Stimulated activated CD8-positive, alpha-beta memory T cell treated with anti-CD3 and anti-CD28 coated beads, Interleukin-7, amount 100 ng/mL, for 4 hours (primary cell): ENCODE results near the gene SLC12A8.
"Not testable (repeated sequence)": the region's sequence is repeated elsewhere in the genome, so short reads cannot be mapped to it uniquely, and the experiment has no call there.

Experiments
- DNase-seq, 2 donors: peaks; one replicate each; pipeline ENCODE4 v3.0.0-alpha.2; 2020; ENCODE audit warnings: low read depth in 2 of 2

The SLC12A8 gene

GRCh38 chr3:125115640-125116039 is 96.9 kb downstream of the SLC12A8 start:
- no peak for DNase-seq

GRCh38 chr3:125112981-125113380 is 99.6 kb downstream of the SLC12A8 start:
- DNase-seq, result no peak

- no peak for DNase-seq
Observed at GRCh38 chr3:125110876-125111480, 101.6 kb downstream of the SLC12A8 start.

GRCh38 chr3:125110016-125110875 is 102.3 kb downstream of the SLC12A8 start:
- DNase-seq, result no peak

DNA sequence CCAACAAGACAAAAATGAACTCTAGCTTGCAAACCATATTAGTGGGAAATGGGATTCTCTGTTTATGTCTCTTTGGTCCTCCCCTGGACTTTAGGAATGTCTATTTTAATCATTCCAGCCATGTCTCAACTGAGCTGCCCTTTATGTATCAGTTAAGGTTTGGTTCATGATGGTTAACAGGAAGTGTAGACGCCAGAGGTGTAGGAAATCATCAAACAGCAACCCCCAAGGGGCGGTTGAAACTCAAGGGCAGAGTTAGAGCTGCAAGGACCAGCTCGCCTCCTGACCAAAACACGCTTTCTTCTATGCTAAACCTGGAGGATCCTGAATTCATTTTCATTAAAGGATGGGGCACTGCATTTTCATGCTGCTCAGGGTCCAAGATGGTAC is 103.0 kb downstream of the SLC12A8 start:
- no peak for DNase-seq

DNA sequence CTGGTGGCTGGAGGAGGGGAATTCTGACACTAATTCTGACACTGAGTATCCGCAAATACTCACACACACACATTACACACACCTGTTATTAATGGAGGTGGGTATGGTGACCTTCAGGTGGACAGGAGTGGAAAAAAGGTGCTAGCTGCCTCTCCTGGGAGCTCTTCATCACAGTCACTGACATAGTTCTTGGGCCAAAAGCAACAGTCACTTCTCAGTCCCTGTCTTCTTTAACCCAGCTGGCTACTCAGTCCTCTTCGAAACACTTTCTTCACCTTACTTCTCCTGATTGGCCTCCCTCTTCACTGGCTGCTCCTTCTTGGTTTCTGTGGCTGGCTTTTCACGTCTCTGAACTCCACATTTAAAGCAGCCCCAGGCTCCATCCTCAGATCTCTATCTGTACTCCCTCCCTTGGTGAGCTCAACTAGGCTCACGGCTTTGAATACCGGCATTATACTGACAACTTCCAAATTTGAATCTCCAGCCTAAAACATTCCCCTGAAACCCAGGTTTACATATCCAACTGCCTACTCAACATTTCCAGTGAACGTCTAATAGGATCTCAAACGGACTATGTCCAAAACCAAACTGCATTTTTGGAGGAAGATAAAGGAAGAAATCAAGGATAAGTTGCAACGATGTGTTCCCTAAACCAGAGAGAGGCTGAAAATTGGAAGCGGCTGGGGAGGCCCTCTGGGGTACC is 103.6 kb downstream of the SLC12A8 start:
- no peak for DNase-seq

- no peak for DNase-seq
Observed at GRCh38 chr3:125107861-125108567, 104.5 kb downstream of the SLC12A8 start.

DNA sequence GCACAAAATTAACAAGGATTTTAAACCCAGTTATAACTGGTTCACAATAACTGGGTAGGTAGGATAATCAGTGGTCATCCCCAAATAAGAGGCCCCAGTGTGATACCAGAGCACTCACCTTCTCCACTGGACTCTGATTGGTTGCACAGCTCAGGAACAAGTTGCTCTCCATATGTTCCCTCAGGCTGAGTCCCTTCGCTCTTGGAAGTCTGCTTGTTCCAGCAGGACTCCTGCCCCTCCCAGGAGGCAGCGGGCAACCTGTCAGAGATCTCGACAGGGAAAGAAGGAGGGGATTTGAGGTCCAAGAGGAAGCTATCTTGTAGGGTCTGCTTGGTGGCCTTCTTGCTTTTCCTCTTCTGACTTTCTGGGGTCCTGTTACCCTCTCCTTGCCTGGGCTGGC is 105.2 kb downstream of the SLC12A8 start:
- no peak for DNase-seq

DNA sequence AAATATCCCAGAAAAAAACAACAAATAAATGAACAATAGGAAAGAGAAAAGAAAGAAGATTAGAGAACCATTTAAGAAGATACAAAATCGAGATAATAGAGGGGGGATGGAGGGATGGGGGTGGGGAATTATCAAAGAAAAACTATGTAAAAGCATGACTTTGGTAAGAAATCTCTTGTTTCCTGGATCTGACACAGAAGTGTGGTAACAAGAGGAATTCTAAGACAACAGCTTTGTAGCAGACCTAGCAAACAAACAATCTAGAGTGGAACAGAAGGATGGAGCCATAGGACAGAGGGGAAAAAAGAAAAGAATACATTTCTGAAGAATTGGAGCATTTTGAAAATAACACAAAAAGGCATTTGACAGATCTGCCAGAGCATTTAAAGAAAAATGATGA is 107.4 kb downstream of the SLC12A8 start:
- DNase-seq, result no peak

DNA sequence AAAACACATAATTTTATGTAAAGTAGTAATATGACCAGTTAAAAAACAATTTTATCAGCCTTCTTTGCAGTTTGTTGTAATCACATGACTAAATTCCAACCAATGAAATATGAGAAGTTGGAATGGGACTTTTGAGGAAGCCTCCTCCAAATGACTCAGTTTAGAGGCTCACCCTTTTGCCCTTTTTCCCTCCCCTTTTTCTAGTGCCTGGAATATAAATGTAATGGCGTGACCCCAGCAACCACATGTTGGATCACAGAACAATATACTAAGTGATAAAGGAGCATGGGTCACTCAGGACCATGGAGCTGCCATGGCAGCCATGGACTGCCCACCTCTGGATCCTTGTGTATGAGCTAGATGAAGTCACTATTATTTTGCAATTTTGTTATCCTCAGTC is 107.9 kb downstream of the SLC12A8 start:
- no peak for DNase-seq

DNA sequence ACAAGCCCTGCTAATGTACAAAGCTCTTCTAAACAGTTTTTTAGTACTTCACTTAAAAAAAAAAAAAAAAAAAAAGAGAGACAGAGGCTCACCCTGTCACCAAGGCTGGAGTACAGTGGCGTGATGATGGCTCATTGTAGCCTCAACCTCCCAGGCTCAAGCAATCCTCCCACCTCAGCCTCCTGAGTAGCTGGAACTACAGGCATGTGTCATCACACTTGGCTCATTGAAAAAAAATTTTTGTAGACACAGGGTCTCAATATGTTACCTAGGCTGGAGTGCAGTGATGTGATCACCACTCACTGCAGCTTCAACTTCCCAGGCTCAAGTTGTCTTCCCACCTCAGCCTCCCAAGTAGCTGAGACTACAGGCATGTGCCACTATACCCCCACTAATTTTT is 109.1 kb downstream of the SLC12A8 start:
- no peak for DNase-seq

- DNase-seq, result no peak
Observed at GRCh38 chr3:125102470-125102869, 110.1 kb downstream of the SLC12A8 start.

DNA sequence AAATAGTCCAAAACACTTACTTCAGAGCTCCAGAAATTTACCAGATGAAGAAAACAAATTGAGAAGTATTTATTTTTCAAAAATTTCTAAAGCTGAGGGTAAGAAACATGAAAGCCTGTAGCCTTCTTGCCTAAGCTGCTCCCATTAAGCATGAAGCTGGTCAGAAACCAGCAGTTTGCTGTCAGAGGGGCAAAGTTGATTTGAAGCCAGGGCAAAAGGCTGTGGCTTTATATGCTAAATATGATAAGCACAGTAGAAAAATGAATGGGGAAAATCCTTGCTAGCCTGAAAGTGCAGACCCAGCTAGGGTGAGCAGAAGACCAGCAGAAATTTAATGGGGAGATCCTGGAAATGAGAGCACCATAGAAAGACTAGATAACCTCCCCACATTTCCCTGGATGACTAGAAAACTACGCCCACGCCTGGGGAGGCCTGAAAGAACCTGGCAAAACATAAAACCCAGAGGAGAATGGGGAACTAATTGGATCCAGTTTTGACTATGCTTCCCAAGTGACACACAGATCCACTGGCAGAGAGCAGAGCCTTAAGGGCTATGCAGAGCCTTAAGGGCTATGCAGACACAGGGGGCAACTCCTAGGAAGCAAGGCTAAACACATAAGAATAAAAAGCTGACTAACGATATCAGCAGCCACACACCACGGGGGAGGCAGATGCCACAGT is 113.8 kb downstream of the SLC12A8 start:
- DNase-seq, result no peak

DNA sequence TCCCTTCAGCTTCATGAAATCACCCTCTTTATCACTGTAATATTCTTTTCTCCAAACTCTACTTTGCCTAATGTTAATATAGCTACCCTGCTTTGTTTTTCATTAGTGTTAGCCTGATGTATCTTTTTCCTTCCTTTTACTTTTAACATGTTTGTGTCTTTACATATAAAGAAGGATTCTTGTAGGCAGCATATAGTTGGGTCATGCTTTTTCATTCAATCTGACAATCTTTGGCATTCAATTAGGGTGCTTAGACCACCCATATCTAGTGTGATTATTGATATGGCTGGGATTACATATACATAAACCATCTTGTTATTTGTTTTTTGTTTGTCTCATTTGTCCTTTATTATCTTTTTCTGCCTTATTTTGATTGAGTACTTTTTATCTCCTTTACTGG is 121.9 kb downstream of the SLC12A8 start:
- DNase-seq, result no peak

DNA sequence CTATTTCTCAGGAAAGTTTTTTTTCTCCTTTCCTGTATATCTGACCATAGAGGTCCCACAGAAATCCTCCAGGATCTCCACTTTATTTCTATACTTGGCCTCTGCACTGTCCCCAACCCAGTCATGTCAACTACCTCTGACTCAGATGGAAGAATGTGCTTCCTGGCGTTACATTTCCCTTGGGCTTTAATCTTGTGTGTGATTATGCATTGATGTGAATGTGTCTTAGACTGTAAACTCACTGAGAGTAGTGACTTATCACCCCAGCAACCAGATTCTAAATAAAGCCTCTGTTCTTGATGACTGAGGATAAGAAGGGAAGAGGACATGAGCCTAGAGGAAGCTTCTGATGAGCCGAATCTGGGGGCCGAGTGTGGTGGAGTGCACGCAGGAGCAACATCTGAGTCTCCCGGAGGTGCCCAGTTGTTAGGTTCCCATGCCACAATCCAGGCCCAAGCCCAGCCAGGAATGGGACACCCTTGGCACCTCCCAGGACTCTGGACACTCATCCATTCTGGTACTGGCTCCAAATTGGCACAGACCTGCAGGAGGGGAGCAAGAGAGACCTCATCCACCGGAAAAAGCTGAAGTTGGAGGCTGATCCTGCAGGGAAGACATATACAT is 124.7 kb downstream of the SLC12A8 start:
- DNase-seq, result no peak

- DNase-seq, result no peak
Observed at GRCh38 chr3:125085166-125085565, 127.4 kb downstream of the SLC12A8 start.

GRCh38 chr3:125083776-125084175 is 128.8 kb downstream of the SLC12A8 start:
- DNase-seq, result no peak

GRCh38 chr3:125082339-125082738 is 130.2 kb downstream of the SLC12A8 start:
- DNase-seq, result not testable (repeated sequence)

GRCh38 chr3:125080077-125080476 is 132.5 kb downstream of the SLC12A8 start:
- no peak for DNase-seq

DNA sequence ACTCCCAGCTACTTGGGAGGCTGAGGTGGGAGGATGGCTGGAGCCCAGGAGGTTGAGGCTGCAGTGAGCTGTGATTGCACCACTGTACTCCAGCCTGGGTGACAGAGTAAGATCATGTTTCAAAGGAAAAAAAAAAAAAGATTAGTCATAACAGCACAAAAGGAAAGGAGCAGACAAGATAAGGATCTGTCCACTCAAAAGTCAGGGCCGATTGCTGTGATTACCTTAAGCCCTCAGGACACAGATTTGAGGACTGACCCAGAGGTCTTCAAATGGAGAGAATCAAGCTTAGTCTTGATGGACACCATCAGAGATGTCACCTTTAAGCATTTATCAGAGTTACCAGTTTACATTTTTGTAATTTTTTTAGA is 132.9 kb downstream of the SLC12A8 start:
- no peak for DNase-seq
